Astrocyte (in vitro differentiated cells and primary cell): ENCODE results near the gene IBA57. TPM values are rescaled to one million over a fixed set of nuclear protein-coding genes. Genes with fewer than 3 reads are reported as not detected.

ENCODE experiments used
- DNase-seq: peaks from one replicate; pipeline ENCODE4 v3.0.0-alpha.2; 2010; ENCODE audit warnings: low read depth
- FAIRE-seq: peaks from 2 replicates; lab custom pipeline; 2011; peaks lifted over from hg19 to GRCh38; lab: Jason Lieb, UNC
- H2AFZ ChIP-seq: 2 replicates; pipeline ENCODE4 v1.6.0; 2012; ENCODE audit warnings: low read depth, low read length, inconsistent platforms
- H3K27ac ChIP-seq: 2 replicates; pipeline ENCODE4 v1.5.1; 2011; ENCODE audit warnings: low read depth, low read length, inconsistent platforms
- H3K27me3 ChIP-seq: 2 replicates; pipeline ENCODE4 v1.6.0; 2011; ENCODE audit warnings: low read length, inconsistent platforms; ENCODE audit not compliant: insufficient read depth
- H3K36me3 ChIP-seq: 2 replicates; pipeline ENCODE4 v1.5.1; 2011; ENCODE audit warnings: low read length, inconsistent platforms; ENCODE audit not compliant: insufficient read depth
- H3K4me1 ChIP-seq: 2 replicates; pipeline ENCODE4 v1.5.1; 2011; ENCODE audit warnings: low read length, inconsistent platforms; ENCODE audit not compliant: insufficient read depth
- H3K4me2 ChIP-seq: 2 replicates; pipeline ENCODE4 v1.6.0; 2012; ENCODE audit warnings: low read length, inconsistent platforms
- H3K4me3 ChIP-seq: 2 replicates; pipeline ENCODE4 v1.5.1; 2011; ENCODE audit warnings: low read depth, mild to moderate bottlenecking, low read length, inconsistent platforms; ENCODE audit not compliant: insufficient read depth
- H3K79me2 ChIP-seq: 2 replicates; pipeline ENCODE4 v1.6.0; 2012; ENCODE audit warnings: mild to moderate bottlenecking, low read length, inconsistent platforms; ENCODE audit not compliant: insufficient read depth
- H3K9ac ChIP-seq: 2 replicates; pipeline ENCODE4 v1.6.0; 2012; ENCODE audit warnings: mild to moderate bottlenecking, low read length, inconsistent platforms
- H3K9me3 ChIP-seq: 2 replicates; pipeline ENCODE4 v1.5.1; 2012; ENCODE audit warnings: low read depth, mild to moderate bottlenecking, low read length, inconsistent platforms; ENCODE audit not compliant: insufficient read depth
- H4K20me1 ChIP-seq: 2 replicates; pipeline ENCODE4 v1.6.0; 2012; ENCODE audit warnings: low read length, inconsistent platforms; ENCODE audit not compliant: insufficient read depth
- H3K27ac Mint-ChIP-seq: one replicate; pipeline ENCODE4 v1.8.0; 2021; ENCODE audit warnings: mild to moderate bottlenecking, mixed read lengths; ENCODE audit not compliant: unreplicated experiment
- H3K27me3 Mint-ChIP-seq: one replicate; pipeline ENCODE4 v1.8.0; 2021; ENCODE audit warnings: low read depth, mixed read lengths; ENCODE audit not compliant: unreplicated experiment
- H3K36me3 Mint-ChIP-seq: one replicate; pipeline ENCODE4 v1.8.0; 2021; ENCODE audit warnings: low read depth, mixed read lengths; ENCODE audit not compliant: unreplicated experiment
- H3K4me1 Mint-ChIP-seq: one replicate; pipeline ENCODE4 v1.8.0; 2021; ENCODE audit warnings: low read depth, mixed read lengths; ENCODE audit not compliant: unreplicated experiment
- H3K4me3 Mint-ChIP-seq: one replicate; pipeline ENCODE4 v1.8.0; 2021; ENCODE audit warnings: mild to moderate bottlenecking, moderate library complexity, mixed read lengths; ENCODE audit not compliant: unreplicated experiment
- H3K9me3 Mint-ChIP-seq: one replicate; pipeline ENCODE4 v1.8.0; 2021; ENCODE audit warnings: mild to moderate bottlenecking, mixed read lengths; ENCODE audit not compliant: unreplicated experiment
- EZH2 ChIP-seq: IDR thresholded peaks from 2 replicates; pipeline ENCODE4 v1.6.1; 2012; ENCODE audit warnings: mild to moderate bottlenecking, low read length, inconsistent platforms; ENCODE audit not compliant: insufficient read depth
- total RNA-seq: library from RNA; stranded (reverse); gene quantifications from 2 replicates; pipeline ENCODE4 v1.2.1, GENCODE V29; 2021
- TF ChIP-seq, protein P1 (sequence below): IDR thresholded peaks from 2 replicates; pipeline ENCODE4 v1.5.1; 2011; ENCODE audit warnings: low read depth, mild to moderate bottlenecking, inconsistent platforms, low read length, moderate library complexity; ENCODE audit not compliant: insufficient read depth

Gene IBA57
- total RNA-seq, 1 donor from 2014 or later: 4.9 TPM

DNA sequence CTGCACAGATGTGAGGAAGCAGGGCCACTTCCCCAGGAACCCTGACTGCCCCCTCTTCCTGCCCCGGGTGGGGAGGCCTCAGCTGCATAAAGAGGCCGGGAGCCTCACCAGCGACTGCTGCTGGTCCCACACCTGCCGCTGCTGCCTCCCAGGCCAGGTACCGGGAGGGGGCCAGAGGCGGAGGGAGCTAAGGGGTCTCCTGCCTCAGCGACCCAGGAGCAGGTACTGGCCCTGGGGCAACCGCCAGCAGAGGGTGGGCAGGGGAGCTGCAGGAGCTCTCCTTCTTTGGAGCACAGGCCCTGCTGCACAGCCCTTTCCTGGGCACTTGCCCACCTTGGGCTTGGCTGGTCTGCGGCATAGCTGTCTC, 9.1 kb upstream of the IBA57 start:
- Histone ChIP-seq H3K27ac (no peak overlapping the region), H3K36me3 (no peaks in the 10 kb centered on the region), H3K9me3 (peaks cover 3% of the 10 kb centered on the region), H3K9ac (no peak overlapping the region), H3K4me1 (no peaks in the 10 kb centered on the region), H3K27me3 (peaks cover 7% of the 10 kb centered on the region), H4K20me1 (peaks cover 14% of the 10 kb centered on the region), H2AFZ (no peak overlapping the region), H3K79me2 (no peaks in the 10 kb centered on the region), H3K4me2 (no peak overlapping the region), H3K4me3 (no peak overlapping the region)
- Mint-ChIP-seq H3K27ac (no peak overlapping the region), H3K4me1 (no peaks in the 10 kb centered on the region), H3K36me3 (peaks cover 4% of the 10 kb centered on the region), H3K9me3 (no peaks in the 10 kb centered on the region), H3K4me3 (no peak overlapping the region), H3K27me3 (peaks cover 3% of the 10 kb centered on the region)
- DNase-seq (no peak), FAIRE-seq (no peak)
- no peak for TF ChIP-seq EZH2
- TF ChIP-seq, protein P1, sequence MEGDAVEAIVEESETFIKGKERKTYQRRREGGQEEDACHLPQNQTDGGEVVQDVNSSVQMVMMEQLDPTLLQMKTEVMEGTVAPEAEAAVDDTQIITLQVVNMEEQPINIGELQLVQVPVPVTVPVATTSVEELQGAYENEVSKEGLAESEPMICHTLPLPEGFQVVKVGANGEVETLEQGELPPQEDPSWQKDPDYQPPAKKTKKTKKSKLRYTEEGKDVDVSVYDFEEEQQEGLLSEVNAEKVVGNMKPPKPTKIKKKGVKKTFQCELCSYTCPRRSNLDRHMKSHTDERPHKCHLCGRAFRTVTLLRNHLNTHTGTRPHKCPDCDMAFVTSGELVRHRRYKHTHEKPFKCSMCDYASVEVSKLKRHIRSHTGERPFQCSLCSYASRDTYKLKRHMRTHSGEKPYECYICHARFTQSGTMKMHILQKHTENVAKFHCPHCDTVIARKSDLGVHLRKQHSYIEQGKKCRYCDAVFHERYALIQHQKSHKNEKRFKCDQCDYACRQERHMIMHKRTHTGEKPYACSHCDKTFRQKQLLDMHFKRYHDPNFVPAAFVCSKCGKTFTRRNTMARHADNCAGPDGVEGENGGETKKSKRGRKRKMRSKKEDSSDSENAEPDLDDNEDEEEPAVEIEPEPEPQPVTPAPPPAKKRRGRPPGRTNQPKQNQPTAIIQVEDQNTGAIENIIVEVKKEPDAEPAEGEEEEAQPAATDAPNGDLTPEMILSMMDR: no peak

DNA sequence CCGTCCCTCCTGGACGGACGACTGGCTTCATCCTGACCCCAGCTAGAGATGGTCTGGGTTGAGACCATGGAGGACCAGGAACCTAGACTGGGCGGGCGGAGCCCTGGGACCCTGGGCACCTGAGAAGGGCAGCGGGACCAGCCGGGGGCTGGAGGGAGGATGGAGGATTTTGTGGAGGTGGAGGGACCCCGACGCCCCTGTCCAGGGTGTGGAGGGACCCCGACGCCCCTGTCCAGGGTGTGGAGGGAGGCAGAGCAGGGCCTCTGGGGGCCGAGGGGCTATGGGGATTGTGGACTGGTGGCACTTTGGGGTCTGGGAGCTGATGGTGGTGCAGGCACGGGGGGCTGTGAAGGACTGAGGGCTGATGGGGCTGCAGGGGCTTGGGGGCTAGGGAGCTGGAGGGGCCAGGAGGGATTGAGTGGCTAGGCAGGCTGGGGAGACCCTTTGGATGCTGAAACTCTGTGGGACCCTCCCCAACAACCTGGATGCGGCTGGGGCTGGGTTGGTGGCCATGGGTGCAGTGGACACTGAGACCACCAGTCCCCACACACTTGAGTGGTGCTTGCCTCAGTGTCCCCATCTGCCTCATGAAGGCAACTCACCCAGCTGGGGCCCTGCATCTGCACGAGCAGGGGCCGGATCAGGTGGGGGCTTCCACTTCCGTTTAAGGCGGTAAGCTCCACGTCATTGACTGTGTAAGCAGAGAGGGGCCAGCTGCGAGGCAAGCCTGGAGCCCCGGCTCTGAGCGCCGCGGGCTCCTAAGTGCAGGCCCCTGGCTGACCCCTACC, 8.5 kb upstream of the IBA57 start:
- TF ChIP-seq, protein P1: no peak
- no peak for TF ChIP-seq EZH2
- DNase-seq (no peak), FAIRE-seq (no peak)
- H3K4me3 Mint-ChIP-seq: no peak overlapping the region
- no peaks in the 10 kb centered on the region for H3K79me2 ChIP-seq
- peaks cover 3% of the 10 kb centered on the region for H3K27me3 Mint-ChIP-seq
- H3K27ac ChIP-seq: no peak overlapping the region
- H3K27me3 ChIP-seq: peaks cover 7% of the 10 kb centered on the region
- no peak overlapping the region for H3K27ac Mint-ChIP-seq
- no peaks in the 10 kb centered on the region for H3K4me1 Mint-ChIP-seq
- H3K9ac ChIP-seq: no peak overlapping the region
- no peak overlapping the region for H2AFZ ChIP-seq
- peaks cover 3% of the 10 kb centered on the region for H3K9me3 ChIP-seq
- peaks cover 2% of the 10 kb centered on the region for H3K4me1 ChIP-seq
- H3K36me3 ChIP-seq: no peaks in the 10 kb centered on the region
- peaks cover 4% of the 10 kb centered on the region for H3K36me3 Mint-ChIP-seq
- H3K4me2 ChIP-seq: no peak overlapping the region
- H4K20me1 ChIP-seq: peaks cover 13% of the 10 kb centered on the region
- no peak overlapping the region for H3K4me3 ChIP-seq
- no peaks in the 10 kb centered on the region for H3K9me3 Mint-ChIP-seq

DNA sequence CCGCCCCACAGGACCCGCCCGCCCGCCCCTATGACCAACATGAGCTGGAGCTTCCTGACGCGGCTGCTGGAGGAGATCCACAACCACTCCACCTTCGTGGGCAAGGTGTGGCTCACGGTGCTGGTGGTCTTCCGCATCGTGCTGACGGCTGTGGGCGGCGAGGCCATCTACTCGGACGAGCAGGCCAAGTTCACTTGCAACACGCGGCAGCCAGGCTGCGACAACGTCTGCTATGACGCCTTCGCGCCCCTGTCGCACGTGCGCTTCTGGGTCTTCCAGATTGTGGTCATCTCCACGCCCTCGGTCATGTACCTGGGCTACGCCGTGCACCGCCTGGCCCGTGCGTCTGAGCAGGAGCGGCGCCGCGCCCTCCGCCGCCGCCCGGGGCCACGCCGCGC, 7.9 kb upstream of the IBA57 start:
- Histone ChIP-seq H3K27ac (no peak overlapping the region), H3K4me2 (no peak overlapping the region), H3K4me1 (peaks cover 8% of the 10 kb centered on the region), H3K79me2 (no peaks in the 10 kb centered on the region), H2AFZ (no peak overlapping the region), H4K20me1 (peaks cover 13% of the 10 kb centered on the region), H3K9ac (no peak overlapping the region), H3K4me3 (no peak overlapping the region), H3K27me3 (peaks cover 7% of the 10 kb centered on the region), H3K9me3 (peaks cover 3% of the 10 kb centered on the region), H3K36me3 (no peaks in the 10 kb centered on the region)
- Mint-ChIP-seq H3K4me1 (no peaks in the 10 kb centered on the region), H3K4me3 (no peak overlapping the region), H3K9me3 (no peaks in the 10 kb centered on the region), H3K27ac (no peak overlapping the region), H3K36me3 (peaks cover 3% of the 10 kb centered on the region), H3K27me3 (peaks cover 3% of the 10 kb centered on the region)
- no peak for FAIRE-seq
- TF ChIP-seq, protein P1: no peak
- TF ChIP-seq EZH2: no peak
- no peak for DNase-seq
